ENCODE results near the gene SF3A2.

Gene SF3A2

DNA sequence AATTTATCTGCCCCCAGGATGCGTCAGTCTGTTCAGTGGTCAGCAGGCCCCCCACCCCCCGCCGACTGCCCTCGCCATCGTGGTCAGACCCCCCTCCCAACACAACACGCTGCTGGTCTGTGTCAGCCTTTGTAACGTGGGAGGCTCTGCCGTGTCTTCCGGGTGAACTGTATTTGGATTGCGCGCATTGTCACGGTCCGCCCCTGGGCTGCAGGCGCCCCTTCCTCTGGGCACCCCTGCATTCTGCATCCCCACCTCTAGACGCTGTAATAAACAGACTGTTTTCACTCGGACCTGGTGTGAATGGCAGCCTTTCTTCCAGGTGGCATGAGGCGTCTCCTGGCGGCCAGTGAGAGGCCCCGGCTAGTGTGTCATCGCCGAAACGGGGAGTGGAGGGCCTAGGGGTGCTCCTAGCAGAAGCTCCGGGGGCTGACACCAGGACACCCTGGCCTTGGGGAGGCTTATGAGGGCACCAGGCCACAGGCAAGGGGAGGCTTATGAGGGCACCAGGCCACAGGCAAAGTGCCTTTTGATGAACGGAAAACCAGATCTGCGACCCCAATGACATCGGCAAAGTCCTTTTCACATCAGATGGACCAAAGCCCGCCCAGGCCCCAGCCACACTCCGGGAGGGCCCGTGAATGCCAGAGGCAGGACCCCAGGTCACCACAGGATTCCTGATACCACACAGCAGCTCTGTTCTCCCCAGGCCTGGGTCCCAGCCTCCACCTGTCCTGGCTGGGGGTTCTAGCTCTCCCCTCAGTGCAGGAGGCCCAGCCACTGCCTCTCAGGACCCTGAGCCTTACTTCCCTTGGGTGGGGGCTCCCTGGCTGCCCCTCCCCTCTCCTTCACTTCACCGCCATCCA is 4.1 kb upstream of the SF3A2 start:
- no peak for DNase-seq (ENCODE audit: low read depth)
- TF ChIP-seq CTCF (conservative IDR thresholded peaks at IDR 0.05; ENCODE audit: low read depth, low read length): no peak
- H3K4me3 ChIP-seq (ENCODE audit: low read length): no peak overlapping the region

- H3K4me3 ChIP-seq (ENCODE audit: low read length): no peak overlapping the region
- no peak for DNase-seq (ENCODE audit: low read depth)
- TF ChIP-seq CTCF (conservative IDR thresholded peaks at IDR 0.05; ENCODE audit: low read depth, low read length): no peak
Observed at GRCh38 chr19:2233601-2234280, 2.9 kb upstream of the SF3A2 start.

DNA sequence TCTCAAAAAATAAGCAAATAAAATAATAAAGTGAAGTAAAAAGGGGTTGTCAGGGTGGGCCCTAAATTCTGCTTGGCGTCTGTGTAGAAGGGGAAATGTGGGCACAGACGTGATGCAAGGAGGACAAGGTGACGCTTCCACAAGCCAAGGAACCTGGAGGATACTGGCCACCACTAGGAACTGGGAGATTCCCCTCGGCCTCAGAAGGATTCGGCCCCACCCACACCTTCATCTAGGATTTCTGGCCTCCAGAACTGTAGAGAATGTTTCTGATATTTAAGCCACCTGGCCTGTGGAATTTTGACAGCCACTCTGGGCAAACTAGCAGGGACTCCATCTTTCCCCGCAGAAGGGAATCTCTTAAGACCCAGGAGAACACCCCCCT is 1.6 kb upstream of the SF3A2 start:
- DNase-seq (ENCODE audit: low read depth): no peak
- TF ChIP-seq CTCF (conservative IDR thresholded peaks at IDR 0.05; ENCODE audit: low read depth, low read length): no peak
- H3K4me3 ChIP-seq (ENCODE audit: low read length): peak overlapping the region; percentile 66

GRCh38 chr19:2235381-2236063 is 1.1 kb upstream of the SF3A2 start:
- no peak for DNase-seq (ENCODE audit: low read depth)
- H3K4me3 ChIP-seq (ENCODE audit: low read length): peak overlapping the region; percentile 66

GRCh38 chr19:2236064-2236313 is 635 bp upstream of the SF3A2 start:
- H3K4me3 ChIP-seq (ENCODE audit: low read length): peak overlapping the region; percentile 66
- no peak for TF ChIP-seq CTCF (conservative IDR thresholded peaks at IDR 0.05; ENCODE audit: low read depth, low read length)

More at GRCh38 chr19:2235381-2236063, 1.1 kb upstream of the SF3A2 start:
- TF ChIP-seq CTCF (conservative IDR thresholded peaks at IDR 0.05; ENCODE audit: low read depth, low read length): no peak

GRCh38 chr19:2237051-2237868 is 636 bp downstream of the SF3A2 start:
- no peak for TF ChIP-seq CTCF (conservative IDR thresholded peaks at IDR 0.05; ENCODE audit: low read depth, low read length)

More at GRCh38 chr19:2236064-2236313, 635 bp upstream of the SF3A2 start:
- no peak for DNase-seq (ENCODE audit: low read depth)

More at GRCh38 chr19:2237051-2237868, 636 bp downstream of the SF3A2 start:
- no peak for DNase-seq (ENCODE audit: low read depth)
- H3K4me3 ChIP-seq (ENCODE audit: low read length): peak overlapping the region; percentile 74

Data from retinal pigment epithelial cell (primary cell).